Measurements from ENCODE around the gene NUMBL.
"Not testable (repeated sequence)": the region's sequence is repeated elsewhere in the genome, so short reads cannot be mapped to it uniquely, and the experiment has no call there.

The NUMBL gene

DNA sequence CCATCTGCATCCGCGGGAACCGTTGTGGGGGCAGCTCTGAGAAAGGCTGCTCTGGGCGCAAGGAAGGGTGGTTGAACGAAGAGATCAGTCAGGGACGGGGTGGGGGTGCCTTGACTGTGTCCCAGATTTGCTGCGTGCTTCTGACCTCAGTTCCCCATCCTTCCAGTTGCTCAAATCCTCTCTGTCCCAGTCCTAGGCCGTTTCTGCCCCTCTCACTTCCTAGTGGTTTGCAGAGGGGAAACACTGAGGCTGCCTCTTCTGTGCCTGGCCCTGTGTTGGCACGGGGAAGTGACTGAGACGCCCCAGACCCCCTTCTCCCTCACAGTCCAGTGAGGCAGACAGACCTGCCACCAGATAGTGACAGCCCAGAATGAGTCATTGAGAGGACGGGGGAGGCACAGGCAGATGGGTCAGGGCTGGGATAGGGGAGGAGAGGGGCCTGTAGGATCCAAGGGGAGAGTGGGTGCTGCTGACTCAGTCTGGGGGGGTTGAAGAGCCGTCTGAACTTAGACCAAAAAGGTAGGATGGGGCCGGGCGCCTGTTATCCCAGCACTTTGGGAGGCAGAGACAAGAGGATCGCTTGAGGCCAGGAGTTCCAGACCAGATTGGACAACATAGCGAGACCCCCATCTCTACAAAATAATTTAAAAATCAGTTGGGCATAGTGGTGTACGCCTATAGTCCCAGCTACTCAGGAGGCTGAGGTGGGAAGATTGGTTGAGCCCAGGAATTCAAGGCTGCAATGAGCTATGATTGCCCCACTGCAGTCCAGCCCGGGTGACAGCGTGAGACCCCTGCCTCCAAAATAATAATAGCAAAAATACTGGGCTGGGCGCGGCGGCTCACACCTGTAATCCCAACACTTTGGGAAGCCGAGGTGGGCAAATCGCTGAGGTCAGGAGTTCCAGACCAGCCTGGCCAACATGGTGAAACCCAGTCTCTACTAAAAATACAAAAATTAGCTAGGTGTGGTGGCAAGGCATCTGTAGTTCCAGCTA lies 26.5 kb downstream of the NUMBL start:
- H3K4me3 ChIP-seq (ENCODE audit: low read length), result peak overlapping the region; percentile 58
- TF ChIP-seq CTCF (conservative IDR thresholded peaks at IDR 0.05; ENCODE audit: low read depth, low read length), result no peak
- no peak for DNase-seq (ENCODE audit: low read depth)

- H3K4me3 ChIP-seq (ENCODE audit: low read length), result peak overlapping the region; percentile 58
- peak; percentile 86 for TF ChIP-seq CTCF (conservative IDR thresholded peaks at IDR 0.05; ENCODE audit: low read depth, low read length)
- DNase-seq (ENCODE audit: low read depth), result no peak
Measured at GRCh38 chr19:40662925-40663694, 27.3 kb downstream of the NUMBL start.

GRCh38 chr19:40661616-40662015 lies 28.8 kb downstream of the NUMBL start:
- no peak for DNase-seq (ENCODE audit: low read depth)
- H3K4me3 ChIP-seq (ENCODE audit: low read length), result no peak overlapping the region
- TF ChIP-seq CTCF (conservative IDR thresholded peaks at IDR 0.05; ENCODE audit: low read depth, low read length), result no peak

- TF ChIP-seq CTCF (conservative IDR thresholded peaks at IDR 0.05; ENCODE audit: low read depth, low read length), result no peak
- no peak overlapping the region for H3K4me3 ChIP-seq (ENCODE audit: low read length)
- no peak for DNase-seq (ENCODE audit: low read depth)
Measured at GRCh38 chr19:40659566-40659965, 30.9 kb downstream of the NUMBL start.

GRCh38 chr19:40659116-40659515 lies 31.3 kb downstream of the NUMBL start:
- DNase-seq (ENCODE audit: low read depth), result no peak
- TF ChIP-seq CTCF (conservative IDR thresholded peaks at IDR 0.05; ENCODE audit: low read depth, low read length), result no peak
- H3K4me3 ChIP-seq (ENCODE audit: low read length), result no peak overlapping the region

- no peak for DNase-seq (ENCODE audit: low read depth)
- H3K4me3 ChIP-seq (ENCODE audit: low read length), result no peak overlapping the region
- TF ChIP-seq CTCF (conservative IDR thresholded peaks at IDR 0.05; ENCODE audit: low read depth, low read length), result no peak
Measured at GRCh38 chr19:40658031-40658430, 32.4 kb downstream of the NUMBL start.

DNA sequence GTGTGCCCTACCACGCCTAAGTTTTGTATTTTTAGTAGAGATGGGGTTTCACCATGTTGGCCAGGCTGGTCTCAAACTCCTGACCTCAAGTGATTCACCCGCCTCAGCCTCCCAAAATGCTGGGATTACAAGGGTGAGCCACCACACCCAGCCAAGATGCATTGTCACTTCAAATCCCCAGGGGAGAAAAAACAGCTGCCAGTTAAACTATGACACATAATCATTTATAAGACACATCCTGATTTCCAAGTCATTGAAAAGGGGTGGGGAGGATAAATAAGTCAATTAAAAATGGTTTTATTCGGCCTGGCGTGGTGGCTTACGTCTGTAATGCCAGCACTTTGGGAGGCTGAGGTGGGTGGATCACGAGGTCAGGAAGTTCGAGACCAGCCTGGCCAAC lies 34.8 kb downstream of the NUMBL start:
- not testable (repeated sequence) for H3K4me3 ChIP-seq (ENCODE audit: low read length); DNase-seq (ENCODE audit: low read depth)

GRCh38 chr19:40652303-40652702 lies 38.1 kb downstream of the NUMBL start:
- H3K4me3 ChIP-seq (ENCODE audit: low read length); DNase-seq (ENCODE audit: low read depth): not testable (repeated sequence)
